Large intestine (tissue), 12 donors: ENCODE data around the gene FSTL5. TPM values are rescaled to one million over a fixed set of nuclear protein-coding genes. Genes with fewer than 3 reads are reported as not detected.
"Not testable (repeated sequence)": the region's sequence is repeated elsewhere in the genome, so short reads cannot be mapped to it uniquely, and the experiment has no call there.

Experiments used
- DNase-seq, 2 donors: peaks; one replicate each; pipeline versions ENCODE4 v3.0.0 to v3.0.0-alpha.2; 2013
- H3K27ac ChIP-seq: one replicate; pipeline ENCODE4 v1.5.1; 2013; ENCODE audit warnings: low read length
- H3K27me3 ChIP-seq: 2 replicates; pipeline ENCODE4 v1.6.1; 2013; ENCODE audit warnings: low read length; ENCODE audit not compliant: control insufficient read depth, insufficient read depth
- H3K36me3 ChIP-seq: 2 replicates; pipeline ENCODE4 v1.6.1; 2013; ENCODE audit warnings: low read length; ENCODE audit not compliant: control insufficient read depth, insufficient read depth
- H3K4me1 ChIP-seq: one replicate; pipeline ENCODE4 v1.6.1; 2013; ENCODE audit warnings: low read length; ENCODE audit not compliant: control insufficient read depth, insufficient read depth
- H3K4me3 ChIP-seq: one replicate; pipeline ENCODE4 v1.5.1; 2013; ENCODE audit warnings: low read length
- H3K9me3 ChIP-seq: one replicate; pipeline ENCODE4 v1.6.1; 2013; ENCODE audit warnings: mild to moderate bottlenecking, low read depth, low read length, moderate library complexity; ENCODE audit not compliant: control insufficient read depth
- WGBS: methylation state at CpG from one replicate; pipeline ENCODE4 v1.1.5; 2013; ENCODE audit warnings: low lambda C conversion rate; ENCODE audit not compliant: insufficient coverage; 5-methylcytosine and 5-hydroxymethylcytosine counted together
- long read RNA-seq, 11 donors: transcript quantifications; one replicate each; lab custom pipeline, GENCODE V29; 2026
- polyA plus RNA-seq: library from polyadenylated mRNA; unstranded; fragments of 120-200 nt; gene quantifications from one replicate; pipeline ENCODE4 v1.2.1, GENCODE V29; 2013

FSTL5 gene
- 7.0 TPM for polyA plus RNA-seq
- long read RNA-seq, donor 1 = 0 reads
- long read RNA-seq, donor 2 = 0 reads
- long read RNA-seq, donor 3 = 0 reads
- long read RNA-seq, donor 4 = 0 reads
- long read RNA-seq, donor 5 = 0 reads
- long read RNA-seq, donor 6 = 0 reads
- long read RNA-seq, donor 7 = 0 reads
- long read RNA-seq, donor 8 = 0 reads
- long read RNA-seq, donor 9, full-length matches to known transcripts = 1 of 1 reads
- long read RNA-seq, donor 9, partial matches to known transcripts = 0 of 1 reads
- long read RNA-seq, donor 9, other reads (novel, unspliced or antisense) = 0 of 1 reads
- long read RNA-seq, donor 10, full-length matches to known transcripts = 1 of 1 reads
- long read RNA-seq, donor 10, partial matches to known transcripts = 0 of 1 reads
- long read RNA-seq, donor 10, other reads (novel, unspliced or antisense) = 0 of 1 reads
- long read RNA-seq, donor 11, full-length matches to known transcripts = 1 of 1 reads
- long read RNA-seq, donor 11, partial matches to known transcripts = 0 of 1 reads
- long read RNA-seq, donor 11, other reads (novel, unspliced or antisense) = 0 of 1 reads

DNA sequence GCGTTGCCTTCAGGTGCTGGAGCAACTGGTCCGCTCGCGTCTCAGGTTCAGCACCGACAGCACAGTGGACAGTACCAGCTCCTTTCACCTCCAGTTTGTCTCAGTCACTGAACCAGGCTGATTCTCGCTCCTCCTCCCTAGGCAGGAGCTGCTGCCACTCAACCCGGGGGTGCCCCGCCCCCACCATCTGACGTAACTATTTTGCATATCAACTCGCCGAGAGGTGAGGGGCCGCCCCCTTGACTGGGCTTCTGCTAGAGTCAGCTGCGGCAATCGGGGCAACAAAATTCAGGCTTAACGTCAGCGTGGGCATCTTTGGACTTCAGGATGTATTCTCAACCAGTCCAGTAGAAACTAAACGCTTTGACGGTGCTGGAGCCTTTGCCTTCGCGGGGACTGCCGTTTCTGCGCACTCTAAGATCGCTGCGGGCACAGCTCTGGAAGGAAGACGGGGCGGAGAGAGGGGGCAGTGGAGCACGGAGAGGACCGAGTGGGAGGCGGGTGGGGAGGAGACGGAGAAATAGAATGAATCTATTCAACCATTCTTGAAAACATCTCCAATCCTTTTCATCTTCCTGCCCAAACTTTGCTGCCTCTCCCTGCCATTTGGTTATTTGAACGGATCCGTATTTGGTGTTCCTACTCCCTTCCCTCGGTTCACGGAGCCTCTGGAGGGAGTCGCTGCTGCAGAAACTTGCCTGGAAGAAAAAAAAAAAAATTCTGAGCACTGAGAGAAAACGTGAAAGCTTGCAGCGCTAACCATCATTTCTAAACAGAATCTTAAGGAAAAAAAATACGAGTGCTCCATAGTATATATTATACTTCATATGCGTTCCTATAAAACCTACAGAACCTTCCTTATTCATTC is at the start of gene FSTL5:
Gene FSTL5 (minus strand): TSS at position 109 of the 868 bp plus-strand sequence. CDS start 52,604 bp downstream, outside the sequence.
- no peak within 1 kb of the TSS for H3K27ac ChIP-seq
- 0% methylated on average over 5 of the region's 39 CpGs for WGBS

DNA sequence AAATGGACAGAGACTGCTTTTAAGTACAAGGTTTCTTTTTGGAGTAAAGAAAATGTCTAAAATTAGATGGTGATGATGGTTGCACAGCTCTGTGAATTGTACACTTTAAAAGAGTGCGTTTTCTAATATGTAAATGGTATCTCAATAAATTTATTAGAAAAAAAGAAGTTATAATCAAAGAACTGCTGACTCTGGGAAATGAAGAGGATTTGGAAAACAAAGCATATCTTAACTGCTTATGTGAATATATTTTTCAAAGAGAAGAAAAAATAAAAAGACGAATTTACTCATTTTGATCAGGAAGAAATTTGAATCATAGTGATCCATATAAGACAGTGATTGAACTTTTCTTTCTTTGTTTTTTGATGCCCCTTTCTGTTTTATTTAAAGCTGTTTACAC is 45.9 kb upstream of the FSTL5 start:
- 100% methylated on average over 2 of the region's 2 CpGs for WGBS
- H3K27me3 ChIP-seq = no peaks in the 10 kb centered on the region
- no peak for DNase-seq
- H3K36me3 ChIP-seq = no peaks in the 10 kb centered on the region
- no peak overlapping the region for H3K4me3 ChIP-seq
- no peak overlapping the region for H3K27ac ChIP-seq
- no peaks in the 10 kb centered on the region for H3K4me1 ChIP-seq
- no peaks in the 10 kb centered on the region for H3K9me3 ChIP-seq

More for the DNA sequence above, at the start of gene FSTL5:
- Histone ChIP-seq H3K9me3 (no peaks in the 10 kb centered on the region), H3K36me3 (no peaks in the 10 kb centered on the region), H3K4me3 (peak within 1 kb of the TSS; percentile 54), H3K27me3 (peaks cover 12% of the 10 kb centered on the region), H3K4me1 (no peaks in the 10 kb centered on the region)
- DNase-seq = peak; percentile 40 to 57

DNA sequence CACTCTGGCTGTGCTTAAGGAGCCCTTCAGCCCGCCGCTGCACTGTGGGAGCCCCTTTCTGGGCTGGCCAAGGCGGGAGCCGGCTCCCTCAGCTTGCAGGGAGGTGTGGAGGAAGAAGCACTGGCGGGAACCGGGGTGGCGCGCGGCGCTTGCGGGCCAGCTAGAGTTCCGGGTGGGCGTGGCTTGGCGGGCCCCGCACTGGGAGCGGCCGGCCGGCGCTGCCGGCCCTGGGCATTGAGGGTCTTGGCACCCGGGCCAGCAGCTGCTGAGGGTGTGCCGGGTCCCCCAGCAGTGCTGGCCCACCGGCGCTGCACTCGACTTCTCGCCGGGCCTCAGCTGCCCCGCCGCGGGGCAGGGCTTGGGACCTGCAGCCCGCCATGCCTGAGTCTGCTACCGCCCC is 39.7 kb upstream of the FSTL5 start:
- WGBS = no CpG with 5 or more reads among the region's 32 CpGs
- H3K4me3 ChIP-seq, H3K36me3 ChIP-seq, H3K9me3 ChIP-seq, H3K4me1 ChIP-seq, DNase-seq, H3K27me3 ChIP-seq, H3K27ac ChIP-seq: not testable (repeated sequence)

DNA sequence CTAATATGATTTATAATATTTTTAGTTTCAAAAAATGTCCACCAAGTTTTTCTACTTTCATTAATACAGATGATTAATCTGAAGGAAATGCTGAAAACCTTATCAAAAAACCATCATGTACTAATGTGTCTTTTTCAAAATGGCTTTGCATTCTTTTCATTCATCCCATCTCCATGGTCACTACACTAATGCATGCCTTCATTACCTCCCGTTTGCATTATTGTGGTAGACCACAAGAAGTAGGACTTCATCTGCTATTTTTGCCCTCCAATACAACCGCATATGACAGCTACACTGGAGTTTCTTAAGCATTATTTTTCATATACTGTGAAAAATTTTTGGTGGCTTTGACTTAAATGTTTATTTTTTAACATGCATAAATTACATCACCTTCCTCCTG is 37.9 kb upstream of the FSTL5 start:
- Histone ChIP-seq H3K9me3 (no peaks in the 10 kb centered on the region), H3K4me1 (no peaks in the 10 kb centered on the region), H3K36me3 (no peaks in the 10 kb centered on the region), H3K4me3 (no peak overlapping the region), H3K27me3 (no peaks in the 10 kb centered on the region), H3K27ac (no peak overlapping the region)
- 84% methylated on average over 2 of the region's 2 CpGs for WGBS
- DNase-seq = no peak

DNA sequence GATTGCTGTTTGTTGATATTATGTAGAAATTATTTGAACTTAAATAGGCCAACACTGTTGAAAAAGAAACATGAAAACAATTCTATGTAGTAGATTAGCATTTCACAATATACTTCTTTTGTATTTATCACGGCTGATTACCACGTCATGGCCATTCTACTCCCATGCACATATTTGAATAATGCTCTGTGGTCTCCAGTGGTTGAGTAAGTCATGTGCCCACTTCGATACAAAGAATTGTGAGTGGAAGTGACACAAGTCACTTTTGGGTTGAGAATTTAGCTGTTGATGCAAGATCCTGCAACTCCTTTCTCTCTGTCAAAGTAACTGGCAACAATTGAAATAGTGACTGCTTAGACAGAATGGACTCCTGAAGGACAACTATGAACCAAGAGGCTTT is 6.7 kb upstream of the FSTL5 start:
- no peaks in the 10 kb centered on the region for H3K9me3 ChIP-seq
- H3K36me3 ChIP-seq = no peaks in the 10 kb centered on the region
- no peak overlapping the region for H3K27ac ChIP-seq
- H3K4me3 ChIP-seq = no peak overlapping the region
- no CpG with 5 or more reads among the region's 3 CpGs for WGBS
- H3K4me1 ChIP-seq = no peaks in the 10 kb centered on the region
- no peaks in the 10 kb centered on the region for H3K27me3 ChIP-seq
- DNase-seq = no peak

DNA sequence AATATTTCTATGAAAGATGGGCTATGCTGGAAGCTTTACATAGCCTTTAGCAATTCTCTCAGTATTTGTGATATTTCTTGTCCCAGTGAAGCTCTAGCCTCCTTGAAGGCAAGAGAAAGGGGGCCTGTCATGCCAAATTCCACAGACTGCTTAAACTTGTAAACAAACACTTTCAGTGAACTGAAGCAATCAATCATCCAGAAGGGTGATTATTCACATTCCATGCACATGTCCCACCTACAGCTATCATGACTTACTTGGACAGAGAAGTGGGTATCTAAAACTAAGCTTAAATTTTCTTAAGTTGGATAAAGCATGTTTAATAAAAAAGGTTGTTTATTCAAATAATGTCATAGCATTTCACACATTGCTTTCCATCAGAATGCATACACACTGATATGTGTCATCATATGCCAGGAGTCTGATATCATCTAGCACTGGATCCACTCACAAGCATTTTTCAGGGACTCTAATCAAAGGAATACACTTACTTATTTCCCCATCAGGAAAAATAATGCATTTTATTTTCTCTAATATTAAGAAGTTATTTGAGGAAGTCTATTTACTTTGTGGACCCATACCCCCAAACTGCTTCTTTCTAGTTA is 1.2 kb upstream of the FSTL5 start:
- H3K27ac ChIP-seq = no peak overlapping the region
- H3K4me3 ChIP-seq = no peak overlapping the region
- H3K4me1 ChIP-seq = no peaks in the 10 kb centered on the region
- no peaks in the 10 kb centered on the region for H3K9me3 ChIP-seq
- peaks cover 12% of the 10 kb centered on the region for H3K27me3 ChIP-seq
- DNase-seq = no peak
- H3K36me3 ChIP-seq = no peaks in the 10 kb centered on the region

DNA sequence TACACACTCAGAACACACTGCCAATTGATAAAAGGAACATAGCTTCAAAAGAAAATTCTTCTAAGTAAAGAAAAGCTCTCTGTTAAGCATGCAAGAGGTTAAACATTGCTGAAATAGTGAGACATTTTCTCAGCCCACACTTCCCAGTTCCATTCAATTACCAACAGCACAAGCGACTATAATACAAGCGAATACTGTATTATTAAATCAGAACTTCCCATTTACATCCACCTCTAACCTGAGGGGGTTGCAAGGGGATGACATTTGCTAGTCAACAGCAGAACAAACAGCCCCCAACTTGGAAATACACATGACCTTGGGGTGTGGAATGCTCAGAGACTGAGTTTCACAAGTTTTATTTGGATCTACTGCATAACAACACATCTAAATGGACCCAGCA is 1.1 kb downstream of the FSTL5 start:
- H3K9me3 ChIP-seq = no peaks in the 10 kb centered on the region
- DNase-seq = no peak
- no peak overlapping the region for H3K4me3 ChIP-seq
- H3K36me3 ChIP-seq = no peaks in the 10 kb centered on the region
- no CpG with 5 or more reads among the region's 2 CpGs for WGBS
- H3K4me1 ChIP-seq = no peaks in the 10 kb centered on the region
- H3K27ac ChIP-seq = no peak overlapping the region
- H3K27me3 ChIP-seq = peaks cover 12% of the 10 kb centered on the region

DNA sequence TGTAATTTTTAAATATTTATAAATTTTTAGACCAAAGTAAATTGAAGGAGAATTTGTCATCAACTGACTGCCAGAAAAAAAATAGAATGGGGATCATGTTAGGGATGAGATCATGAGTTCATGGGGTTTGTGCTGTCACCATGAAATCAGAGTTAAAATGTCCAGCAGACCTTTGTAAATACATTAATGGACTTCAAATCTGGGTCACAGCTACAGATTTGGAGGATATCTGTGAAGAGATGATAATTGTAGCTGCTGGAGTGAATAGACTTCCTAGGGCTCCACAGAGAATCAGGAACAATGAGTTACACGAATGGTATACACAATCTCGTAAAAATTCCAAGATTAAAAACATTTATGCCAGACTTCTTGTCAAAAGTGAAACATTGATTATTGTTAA is 6.6 kb downstream of the FSTL5 start:
- no peak for DNase-seq
- H3K4me1 ChIP-seq = no peaks in the 10 kb centered on the region
- no peak overlapping the region for H3K27ac ChIP-seq
- WGBS = 82% methylated on average over 2 of the region's 2 CpGs
- H3K4me3 ChIP-seq = no peak overlapping the region
- no peaks in the 10 kb centered on the region for H3K36me3 ChIP-seq
- H3K9me3 ChIP-seq = no peaks in the 10 kb centered on the region
- no peaks in the 10 kb centered on the region for H3K27me3 ChIP-seq

DNA sequence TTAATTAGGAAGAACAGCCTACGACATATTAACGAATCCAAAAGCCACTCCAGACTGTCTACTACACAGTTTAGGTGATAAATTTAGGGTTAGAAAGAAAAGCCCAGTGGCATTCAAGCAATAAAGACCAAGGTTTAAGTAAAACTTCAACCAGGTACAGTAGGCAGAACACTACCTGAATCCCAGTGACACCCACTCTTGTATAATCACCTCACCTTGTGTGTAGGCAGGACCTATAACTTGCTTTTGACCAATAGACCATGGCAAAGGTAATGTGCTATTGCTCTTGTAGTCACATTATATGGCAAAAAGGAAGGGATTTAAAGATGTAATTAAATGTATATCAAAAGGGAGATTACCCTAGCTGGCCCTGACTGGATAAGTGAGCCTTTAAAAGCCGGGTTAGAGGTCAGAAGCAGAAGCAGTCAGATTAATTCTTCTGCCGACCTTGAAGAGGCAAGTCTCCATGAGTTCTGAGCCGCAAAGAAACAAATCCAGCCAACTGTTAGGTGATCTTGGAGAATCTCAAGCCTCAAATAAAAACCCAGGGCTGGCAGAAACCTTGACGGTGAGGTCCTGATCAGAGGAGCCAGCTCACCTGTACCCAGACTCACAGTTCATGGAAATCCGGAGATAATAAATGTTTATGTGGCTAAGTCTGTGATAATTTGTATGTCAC is 8.8 kb downstream of the FSTL5 start:
- WGBS = no CpG with 5 or more reads among the region's 7 CpGs
- DNase-seq = no peak
- no peak overlapping the region for H3K27ac ChIP-seq
- no peaks in the 10 kb centered on the region for H3K4me1 ChIP-seq
- H3K9me3 ChIP-seq = no peaks in the 10 kb centered on the region
- H3K36me3 ChIP-seq = no peaks in the 10 kb centered on the region
- no peak overlapping the region for H3K4me3 ChIP-seq
- H3K27me3 ChIP-seq = no peaks in the 10 kb centered on the region

DNA sequence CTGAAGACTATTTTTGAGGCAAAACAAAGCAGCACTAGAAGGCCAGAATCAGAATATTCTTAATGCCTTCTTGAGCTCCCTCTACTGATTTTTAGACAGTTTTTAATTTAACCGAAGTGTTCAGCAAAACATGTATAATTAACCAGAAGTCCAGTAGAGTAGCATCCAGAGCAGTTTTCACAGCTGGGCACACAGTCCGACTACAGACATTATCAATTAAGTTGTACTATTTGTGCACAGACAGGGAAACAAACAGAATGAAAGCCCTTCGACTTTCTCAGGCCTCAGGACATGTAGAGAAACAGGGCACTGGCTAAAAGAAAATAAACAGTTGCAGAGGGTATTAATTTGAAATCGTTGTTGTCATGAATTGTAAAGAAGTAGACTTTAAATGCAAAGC is 11.9 kb downstream of the FSTL5 start:
- Histone ChIP-seq H3K36me3 (no peaks in the 10 kb centered on the region), H3K9me3 (no peaks in the 10 kb centered on the region), H3K4me1 (no peaks in the 10 kb centered on the region), H3K27ac (no peak overlapping the region), H3K4me3 (no peak overlapping the region), H3K27me3 (no peaks in the 10 kb centered on the region)
- no peak for DNase-seq
- WGBS = 34% methylated on average over 3 of the region's 4 CpGs
